ENCODE results near the gene SYCP3. TPM values are rescaled to one million over a fixed set of nuclear protein-coding genes. Genes with fewer than 3 reads are reported as not detected.

Gene SYCP3
- total and polyA plus RNA-seq, 4 donors = 0.20 to 2.4 (median 1.2) TPM

GRCh38 chr12:101703487-101703886, 35.8 kb downstream of the SYCP3 start:
- WGBS (ENCODE audit: insufficient coverage) = 68% methylated on average over 2 of the region's 3 CpGs
- Histone ChIP-seq H3K27ac (ENCODE audit: low read depth, low read length) (no peak overlapping the region), H3K4me1 (ENCODE audit: control insufficient read depth, insufficient read depth, low read length) (peaks cover 7% of the 10 kb centered on the region), H3K4me3 (ENCODE audit: low read depth, low read length) (no peak overlapping the region), H3K36me3 (ENCODE audit: control insufficient read depth, insufficient read depth, low read length) (no peaks in the 10 kb centered on the region), H3K9me3 (ENCODE audit: control insufficient read depth, insufficient read depth, low read length) (no peaks in the 10 kb centered on the region), H3K27me3 (ENCODE audit: control insufficient read depth, insufficient read depth, low read length) (no peaks in the 10 kb centered on the region)
- DNase-seq (ENCODE audit: low read depth in 4 of 6, low spot score in 6 of 6) = no peak

GRCh38 chr12:101700299-101700820, 38.9 kb downstream of the SYCP3 start:
- Histone ChIP-seq H3K4me3 (ENCODE audit: low read depth, low read length) (no peak overlapping the region), H3K36me3 (ENCODE audit: control insufficient read depth, insufficient read depth, low read length) (no peaks in the 10 kb centered on the region), H3K9me3 (ENCODE audit: control insufficient read depth, insufficient read depth, low read length) (no peaks in the 10 kb centered on the region), H3K4me1 (ENCODE audit: control insufficient read depth, insufficient read depth, low read length) (peaks cover 19% of the 10 kb centered on the region), H3K27ac (ENCODE audit: low read depth, low read length) (peak overlapping the region; percentile 33), H3K27me3 (ENCODE audit: control insufficient read depth, insufficient read depth, low read length) (no peaks in the 10 kb centered on the region)
- WGBS (ENCODE audit: insufficient coverage) = no CpG with 5 or more reads among the region's 2 CpGs
- no peak for DNase-seq (ENCODE audit: low read depth in 4 of 6, low spot score in 6 of 6)

- Histone ChIP-seq H3K4me3 (ENCODE audit: low read depth, low read length) (peak overlapping the region; percentile 81), H3K9me3 (ENCODE audit: control insufficient read depth, insufficient read depth, low read length) (no peaks in the 10 kb centered on the region), H3K27ac (ENCODE audit: low read depth, low read length) (peak overlapping the region; percentile 84), H3K4me1 (ENCODE audit: control insufficient read depth, insufficient read depth, low read length) (peaks cover 19% of the 10 kb centered on the region), H3K27me3 (ENCODE audit: control insufficient read depth, insufficient read depth, low read length) (no peaks in the 10 kb centered on the region), H3K36me3 (ENCODE audit: control insufficient read depth, insufficient read depth, low read length) (no peaks in the 10 kb centered on the region)
- 30% methylated on average over 6 of the region's 12 CpGs for WGBS (ENCODE audit: insufficient coverage)
- peak in 2 of 6 donors; percentile 54 to 65 for DNase-seq (ENCODE audit: low read depth in 4 of 6, low spot score in 6 of 6)
Measured at GRCh38 chr12:101698800-101699347, 40.4 kb downstream of the SYCP3 start.

GRCh38 chr12:101697930-101698799, 41.1 kb downstream of the SYCP3 start:
- under 1% methylated on average over 56 of the region's 67 CpGs for WGBS (ENCODE audit: insufficient coverage)
- peak overlapping the region; percentile 84 for H3K27ac ChIP-seq (ENCODE audit: low read depth, low read length)
- peak in 3 of 6 donors; percentile 39 to 78 (median 71) for DNase-seq (ENCODE audit: low read depth in 4 of 6, low spot score in 6 of 6)
- H3K4me1 ChIP-seq (ENCODE audit: control insufficient read depth, insufficient read depth, low read length) = peaks cover 19% of the 10 kb centered on the region
- no peaks in the 10 kb centered on the region for H3K9me3 ChIP-seq (ENCODE audit: control insufficient read depth, insufficient read depth, low read length)
- peak overlapping the region; percentile 81 for H3K4me3 ChIP-seq (ENCODE audit: low read depth, low read length)
- H3K27me3 ChIP-seq (ENCODE audit: control insufficient read depth, insufficient read depth, low read length) = no peaks in the 10 kb centered on the region
- no peaks in the 10 kb centered on the region for H3K36me3 ChIP-seq (ENCODE audit: control insufficient read depth, insufficient read depth, low read length)

GRCh38 chr12:101697197-101697929, 41.9 kb downstream of the SYCP3 start, which contains the start of gene CHPT1:
CHPT1 (plus strand) TSS chr12:101697640; CDS start chr12:101697862, 222 bp downstream.
- peaks cover 19% of the 10 kb centered on the region for H3K4me1 ChIP-seq (ENCODE audit: control insufficient read depth, insufficient read depth, low read length)
- peak within 1 kb of the TSS; percentile 81 for H3K4me3 ChIP-seq (ENCODE audit: low read depth, low read length)
- H3K27ac ChIP-seq (ENCODE audit: low read depth, low read length) = peak within 1 kb of the TSS; percentile 84
- H3K9me3 ChIP-seq (ENCODE audit: control insufficient read depth, insufficient read depth, low read length) = no peaks in the 10 kb centered on the region
- H3K36me3 ChIP-seq (ENCODE audit: control insufficient read depth, insufficient read depth, low read length) = no peaks in the 10 kb centered on the region
- WGBS (ENCODE audit: insufficient coverage) = 0% methylated on average over 80 of the region's 80 CpGs
- DNase-seq (ENCODE audit: low read depth in 4 of 6, low spot score in 6 of 6) = peak in 4 of 6 donors; percentile 43 to 84 (median 73)
- H3K27me3 ChIP-seq (ENCODE audit: control insufficient read depth, insufficient read depth, low read length) = no peaks in the 10 kb centered on the region

GRCh38 chr12:101696251-101697196, 42.7 kb downstream of the SYCP3 start:
- no peaks in the 10 kb centered on the region for H3K27me3 ChIP-seq (ENCODE audit: control insufficient read depth, insufficient read depth, low read length)
- H3K4me1 ChIP-seq (ENCODE audit: control insufficient read depth, insufficient read depth, low read length) = peaks cover 19% of the 10 kb centered on the region
- no peaks in the 10 kb centered on the region for H3K9me3 ChIP-seq (ENCODE audit: control insufficient read depth, insufficient read depth, low read length)
- peak overlapping the region; percentile 81 for H3K4me3 ChIP-seq (ENCODE audit: low read depth, low read length)
- H3K27ac ChIP-seq (ENCODE audit: low read depth, low read length) = peak overlapping the region; percentile 70
- H3K36me3 ChIP-seq (ENCODE audit: control insufficient read depth, insufficient read depth, low read length) = no peaks in the 10 kb centered on the region
- WGBS (ENCODE audit: insufficient coverage) = 27% methylated on average over 16 of the region's 18 CpGs
- DNase-seq (ENCODE audit: low read depth in 4 of 6, low spot score in 6 of 6) = peak in 2 of 6 donors; percentile 74 to 78

GRCh38 chr12:101695706-101696105, 43.6 kb downstream of the SYCP3 start:
- Histone ChIP-seq H3K27ac (ENCODE audit: low read depth, low read length) (no peak overlapping the region), H3K9me3 (ENCODE audit: control insufficient read depth, insufficient read depth, low read length) (no peaks in the 10 kb centered on the region), H3K36me3 (ENCODE audit: control insufficient read depth, insufficient read depth, low read length) (no peaks in the 10 kb centered on the region), H3K4me1 (ENCODE audit: control insufficient read depth, insufficient read depth, low read length) (peaks cover 19% of the 10 kb centered on the region), H3K27me3 (ENCODE audit: control insufficient read depth, insufficient read depth, low read length) (no peaks in the 10 kb centered on the region), H3K4me3 (ENCODE audit: low read depth, low read length) (no peak overlapping the region)
- 100% methylated on average over 1 of the region's 1 CpG for WGBS (ENCODE audit: insufficient coverage)
- no peak for DNase-seq (ENCODE audit: low read depth in 4 of 6, low spot score in 6 of 6)

- WGBS (ENCODE audit: insufficient coverage) = 83% methylated on average over 1 of the region's 2 CpGs
- Histone ChIP-seq H3K4me1 (ENCODE audit: control insufficient read depth, insufficient read depth, low read length) (peaks cover 19% of the 10 kb centered on the region), H3K9me3 (ENCODE audit: control insufficient read depth, insufficient read depth, low read length) (no peaks in the 10 kb centered on the region), H3K4me3 (ENCODE audit: low read depth, low read length) (no peak overlapping the region), H3K27ac (ENCODE audit: low read depth, low read length) (no peak overlapping the region), H3K27me3 (ENCODE audit: control insufficient read depth, insufficient read depth, low read length) (no peaks in the 10 kb centered on the region), H3K36me3 (ENCODE audit: control insufficient read depth, insufficient read depth, low read length) (no peaks in the 10 kb centered on the region)
- DNase-seq (ENCODE audit: low read depth in 4 of 6, low spot score in 6 of 6) = no peak
Measured at GRCh38 chr12:101694986-101695385, 44.3 kb downstream of the SYCP3 start.
